ENCODE measurements around the gene DVL2.

Gene DVL2

GRCh38 chr17:7253082-7253481 lies 18.8 kb upstream of the DVL2 start:
- H3K9me2 ChIP-seq (replicated peaks; ENCODE audit: insufficient read depth, low read length) = no peaks in the 10 kb centered on the region
- TF ChIP-seq CTCF (IDR thresholded peaks at IDR 0.05; ENCODE audit: insufficient read depth, low read length, poor library complexity, severe bottlenecking) = no peak
- no peak for TF ChIP-seq EZH2phosphoT487 (conservative IDR thresholded peaks at IDR 0.05; ENCODE audit: low read length)
- peak overlapping the region; percentile 99 for H3K9ac ChIP-seq (ENCODE audit: low read length)
- H3K27me3 ChIP-seq (ENCODE audit: low read length) = no peaks in the 10 kb centered on the region
- H3K27ac ChIP-seq (ENCODE audit: low read depth, low read length) = peak overlapping the region; percentile 81; the same call in 1 of the 2 replicates
- H3K9me3 ChIP-seq (ENCODE audit: insufficient read depth, low read length) = no peaks in the 10 kb centered on the region
- H4K20me1 ChIP-seq (ENCODE audit: low read depth, low read length) = no peaks in the 10 kb centered on the region
- H3K4me3 ChIP-seq (ENCODE audit: insufficient read depth, low read length, poor library complexity, severe bottlenecking) = peak overlapping the region; percentile 74
- peaks cover 6% of the 10 kb centered on the region; the same call in 1 of the 2 replicates for H3K36me3 ChIP-seq (ENCODE audit: low read length)
- H3F3A ChIP-seq (ENCODE audit: insufficient read depth) = 0 out of 2 replicates have a peak, but pooled peaks cover 3% of the 10 kb centered on the region
- peaks cover 45% of the 10 kb centered on the region for H3K79me2 ChIP-seq (ENCODE audit: insufficient read depth, low read length)
- peak overlapping the region; percentile 84 for H3K4me2 ChIP-seq (ENCODE audit: low read depth, low read length, poor library complexity, severe bottlenecking)
- H2AFZ ChIP-seq (ENCODE audit: low read depth, low read length, severe bottlenecking) = peak overlapping the region; percentile 57

- H3K9ac ChIP-seq (ENCODE audit: low read length) = peak within 1 kb of the TSS; percentile 99
- H3K4me2 ChIP-seq (ENCODE audit: low read depth, low read length, poor library complexity, severe bottlenecking) = peak within 1 kb of the TSS; percentile 84
- H3K9me3 ChIP-seq (ENCODE audit: insufficient read depth, low read length) = no peaks in the 10 kb centered on the region
- no peaks in the 10 kb centered on the region for H3K9me2 ChIP-seq (replicated peaks; ENCODE audit: insufficient read depth, low read length)
- peak within 1 kb of the TSS; percentile 90 for H3K4me3 ChIP-seq (ENCODE audit: insufficient read depth, low read length, poor library complexity, severe bottlenecking)
- no peaks in the 10 kb centered on the region for H3K27me3 ChIP-seq (ENCODE audit: low read length)
- peaks cover 6% of the 10 kb centered on the region; the same call in 1 of the 2 replicates for H3K36me3 ChIP-seq (ENCODE audit: low read length)
- peak within 1 kb of the TSS; percentile 81 for H3K27ac ChIP-seq (ENCODE audit: low read depth, low read length)
- 0 out of 2 replicates have a peak, but pooled peaks cover 3% of the 10 kb centered on the region for H3F3A ChIP-seq (ENCODE audit: insufficient read depth)
- no peaks in the 10 kb centered on the region for H4K20me1 ChIP-seq (ENCODE audit: low read depth, low read length)
- TF ChIP-seq EZH2phosphoT487 (conservative IDR thresholded peaks at IDR 0.05; ENCODE audit: low read length) (no peak), CTCF (IDR thresholded peaks at IDR 0.05; ENCODE audit: insufficient read depth, low read length, poor library complexity, severe bottlenecking) (no peak)
- H3K79me2 ChIP-seq (ENCODE audit: insufficient read depth, low read length) = peaks cover 52% of the 10 kb centered on the region
- H2AFZ ChIP-seq (ENCODE audit: low read depth, low read length, severe bottlenecking) = peak within 1 kb of the TSS; percentile 57
Measured at GRCh38 chr17:7252176-7253043, 18.1 kb upstream of the DVL2 start, which contains the start of gene ELP5. Gene ELP5 (plus strand): TSS chr17:7252215. CDS start chr17:7252551, 336 bp downstream.

- Histone ChIP-seq H3K4me2 (ENCODE audit: low read depth, low read length, poor library complexity, severe bottlenecking) (peak within 1 kb of the TSS; percentile 84), H3K27me3 (ENCODE audit: low read length) (no peaks in the 10 kb centered on the region), H3F3A (ENCODE audit: insufficient read depth) (0 out of 2 replicates have a peak, but pooled peaks cover 3% of the 10 kb centered on the region), H2AFZ (ENCODE audit: low read depth, low read length, severe bottlenecking) (peak within 1 kb of the TSS; percentile 57), H3K79me2 (ENCODE audit: insufficient read depth, low read length) (peaks cover 57% of the 10 kb centered on the region), H3K9me3 (ENCODE audit: insufficient read depth, low read length) (no peaks in the 10 kb centered on the region), H3K9me2 (replicated peaks; ENCODE audit: insufficient read depth, low read length) (no peaks in the 10 kb centered on the region), H3K9ac (ENCODE audit: low read length) (peak within 1 kb of the TSS; percentile 99), H3K36me3 (ENCODE audit: low read length) (peaks cover 6% of the 10 kb centered on the region; the same call in 1 of the 2 replicates), H4K20me1 (ENCODE audit: low read depth, low read length) (no peaks in the 10 kb centered on the region), H3K27ac (ENCODE audit: low read depth, low read length) (peak within 1 kb of the TSS; percentile 81), H3K4me3 (ENCODE audit: insufficient read depth, low read length, poor library complexity, severe bottlenecking) (peak within 1 kb of the TSS; percentile 90)
- TF ChIP-seq EZH2phosphoT487 (conservative IDR thresholded peaks at IDR 0.05; ENCODE audit: low read length) = no peak
- TF ChIP-seq CTCF (IDR thresholded peaks at IDR 0.05; ENCODE audit: insufficient read depth, low read length, poor library complexity, severe bottlenecking) = no peak
Measured at GRCh38 chr17:7251661-7252175, 17.4 kb upstream of the DVL2 start, which contains the start of gene CTDNEP1. Gene CTDNEP1 (minus strand): TSS chr17:7251734. CDS start chr17:7251296, 438 bp downstream.
